Muscle layer of duodenum (tissue), 2 donors: Measurements from ENCODE around the gene STYXL2.

Experiments used
- H3K27ac ChIP-seq: one replicate; pipeline ENCODE4 v1.7.0; 2013; ENCODE audit warnings: mild to moderate bottlenecking, low read length
- H3K27me3 ChIP-seq: one replicate; pipeline ENCODE4 v1.7.0; 2013; ENCODE audit warnings: low read depth, mild to moderate bottlenecking, control low read depth, low read length
- H3K36me3 ChIP-seq, 2 donors: one replicate each; pipeline ENCODE4 v1.7.0; 2013; ENCODE audit warnings: low read length in 2 of 2, control low read depth in 1 of 2, mild to moderate bottlenecking in 1 of 2; ENCODE audit not compliant: insufficient read depth in 2 of 2, control insufficient read depth in 1 of 2
- H3K4me1 ChIP-seq, 2 donors: one replicate each; pipeline ENCODE4 v1.7.0; 2013; ENCODE audit warnings: low read length in 2 of 2, mild to moderate bottlenecking in 2 of 2, control low read depth in 1 of 2, moderate library complexity in 1 of 2; ENCODE audit not compliant: insufficient read depth in 2 of 2, control insufficient read depth in 1 of 2
- H3K4me3 ChIP-seq, 2 donors: one replicate each; pipeline ENCODE4 v1.7.0; 2013; ENCODE audit warnings: low read length in 2 of 2, low read depth in 1 of 2, mild to moderate bottlenecking in 1 of 2
- H3K9me3 ChIP-seq, 2 donors: one replicate each; pipeline ENCODE4 v1.7.0; 2013; ENCODE audit warnings: low read length in 2 of 2, control low read depth in 1 of 2, mild to moderate bottlenecking in 1 of 2; ENCODE audit not compliant: control insufficient read depth in 1 of 2
- donor health status: healthy.

The STYXL2 gene

DNA sequence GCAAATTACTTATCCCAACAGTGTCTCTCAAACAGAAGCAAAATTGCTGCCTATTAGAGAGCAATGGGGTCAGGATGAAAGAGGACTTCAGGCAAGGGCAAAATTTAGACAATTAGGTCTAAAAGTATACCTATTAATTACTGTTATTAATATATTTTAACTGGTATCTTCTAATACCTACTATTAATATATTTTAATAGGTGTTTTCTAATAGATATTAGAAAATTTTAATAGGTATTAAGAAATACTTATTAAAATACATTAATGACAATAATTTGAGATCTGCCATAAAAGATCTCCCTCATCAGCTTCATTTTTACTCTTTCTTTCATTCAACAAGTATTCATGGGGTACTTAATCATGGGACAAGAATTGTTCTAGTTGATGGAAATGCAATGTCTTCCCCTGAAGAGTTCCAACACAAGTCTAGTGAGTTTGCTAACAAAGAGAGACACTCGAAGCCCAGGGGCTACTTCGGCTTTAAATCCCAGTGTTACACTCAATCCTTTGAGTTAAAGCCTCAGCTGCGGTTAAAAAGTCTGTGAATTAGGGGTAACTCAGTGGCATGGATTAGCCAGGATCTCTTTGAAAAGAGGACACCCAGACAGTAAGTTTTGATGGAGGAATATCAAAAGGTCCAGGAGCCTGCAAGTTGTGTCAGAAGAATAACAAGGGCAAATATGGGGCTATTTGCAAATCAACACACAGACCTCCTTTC lies 44.1 kb downstream of the STYXL2 start:
- no peaks in the 10 kb centered on the region for H3K4me1 ChIP-seq
- no peaks in the 10 kb centered on the region for H3K9me3 ChIP-seq
- H3K4me3 ChIP-seq, result no peak overlapping the region
- H3K36me3 ChIP-seq, result no peaks in the 10 kb centered on the region
- no peaks in the 10 kb centered on the region for H3K27me3 ChIP-seq
- H3K27ac ChIP-seq, result no peak overlapping the region

GRCh38 chr1:167138703-167139102 lies 44.8 kb downstream of the STYXL2 start:
- Histone ChIP-seq H3K4me1 (no peaks in the 10 kb centered on the region), H3K9me3 (no peaks in the 10 kb centered on the region), H3K4me3 (no peak overlapping the region), H3K36me3 (no peaks in the 10 kb centered on the region), H3K27me3 (no peaks in the 10 kb centered on the region), H3K27ac (no peak overlapping the region)

GRCh38 chr1:167141963-167142362 lies 48.1 kb downstream of the STYXL2 start:
- Histone ChIP-seq H3K36me3 (no peaks in the 10 kb centered on the region), H3K9me3 (peaks cover under 1 to 2% of the 10 kb centered on the region in 2 donors), H3K27ac (no peak overlapping the region), H3K4me1 (no peaks in the 10 kb centered on the region), H3K27me3 (no peaks in the 10 kb centered on the region), H3K4me3 (no peak overlapping the region)
